ENCODE data around the gene LRRC17. TPM values are rescaled to one million over a fixed set of nuclear protein-coding genes. Genes with fewer than 3 reads are reported as not detected.
"Not testable (repeated sequence)": the region's sequence is repeated elsewhere in the genome, so short reads cannot be mapped to it uniquely, and the experiment has no call there.

The LRRC17 gene
- total RNA-seq, 6 experiments from 2014 or later, result 0.64 to 1.8 (median 1.3) TPM

DNA sequence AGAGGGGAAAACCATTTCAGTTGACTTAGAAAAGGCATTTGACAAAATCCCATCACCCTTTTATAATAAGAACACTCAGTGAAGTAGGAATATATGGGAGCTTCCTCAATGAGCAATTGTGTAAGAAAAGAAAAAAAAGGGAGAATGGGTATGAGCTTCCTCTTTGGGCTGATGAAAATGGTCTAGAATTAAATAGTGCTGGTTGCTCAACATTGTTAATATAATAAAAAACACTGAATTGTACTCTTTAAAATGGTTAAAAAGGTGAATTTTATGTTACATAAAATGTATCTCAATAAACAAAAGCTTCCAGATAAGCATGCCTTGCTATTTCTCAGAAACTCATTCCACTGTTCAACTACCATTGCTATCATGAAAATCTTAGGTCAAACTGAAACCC lies 40.6 kb downstream of the LRRC17 start:
- Histone ChIP-seq H3K36me3 (no peaks in the 10 kb centered on the region), H3K9me3 (no peaks in the 10 kb centered on the region), H3K4me1 (no peaks in the 10 kb centered on the region), H3K4me3 (no peak overlapping the region), H3K27me3 (no peaks in the 10 kb centered on the region), H3K27ac (no peak overlapping the region)
- ATAC-seq (no peak), DNase-seq (no peak)
- no peak for TF ChIP-seq POLR2A (IDR thresholded peaks at IDR 0.05)
- TF ChIP-seq, protein P1, sequence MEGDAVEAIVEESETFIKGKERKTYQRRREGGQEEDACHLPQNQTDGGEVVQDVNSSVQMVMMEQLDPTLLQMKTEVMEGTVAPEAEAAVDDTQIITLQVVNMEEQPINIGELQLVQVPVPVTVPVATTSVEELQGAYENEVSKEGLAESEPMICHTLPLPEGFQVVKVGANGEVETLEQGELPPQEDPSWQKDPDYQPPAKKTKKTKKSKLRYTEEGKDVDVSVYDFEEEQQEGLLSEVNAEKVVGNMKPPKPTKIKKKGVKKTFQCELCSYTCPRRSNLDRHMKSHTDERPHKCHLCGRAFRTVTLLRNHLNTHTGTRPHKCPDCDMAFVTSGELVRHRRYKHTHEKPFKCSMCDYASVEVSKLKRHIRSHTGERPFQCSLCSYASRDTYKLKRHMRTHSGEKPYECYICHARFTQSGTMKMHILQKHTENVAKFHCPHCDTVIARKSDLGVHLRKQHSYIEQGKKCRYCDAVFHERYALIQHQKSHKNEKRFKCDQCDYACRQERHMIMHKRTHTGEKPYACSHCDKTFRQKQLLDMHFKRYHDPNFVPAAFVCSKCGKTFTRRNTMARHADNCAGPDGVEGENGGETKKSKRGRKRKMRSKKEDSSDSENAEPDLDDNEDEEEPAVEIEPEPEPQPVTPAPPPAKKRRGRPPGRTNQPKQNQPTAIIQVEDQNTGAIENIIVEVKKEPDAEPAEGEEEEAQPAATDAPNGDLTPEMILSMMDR (IDR thresholded peaks at IDR 0.05), result no peak
- intact Hi-C loops (cut with DNase I), result no loop called here

DNA sequence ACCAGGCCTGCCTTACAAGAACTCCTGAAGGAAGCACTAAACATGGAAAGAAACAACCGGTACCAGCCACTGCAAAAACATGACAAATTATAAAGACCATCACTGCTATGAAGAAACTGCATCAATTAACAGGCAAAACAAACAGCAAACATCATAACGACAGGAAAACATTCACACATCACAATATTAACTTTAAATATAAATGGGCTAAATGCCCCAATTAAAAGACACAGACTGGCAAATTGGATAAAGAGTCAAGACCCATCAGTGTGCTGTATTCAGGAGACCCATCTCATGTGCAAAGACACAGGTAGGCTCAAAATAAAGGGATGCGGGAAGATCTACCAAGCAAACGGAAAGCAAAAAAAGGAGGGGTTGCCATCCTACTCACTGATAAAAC lies 41.6 kb downstream of the LRRC17 start:
- ATAC-seq, H3K36me3 ChIP-seq: not testable (repeated sequence)

DNA sequence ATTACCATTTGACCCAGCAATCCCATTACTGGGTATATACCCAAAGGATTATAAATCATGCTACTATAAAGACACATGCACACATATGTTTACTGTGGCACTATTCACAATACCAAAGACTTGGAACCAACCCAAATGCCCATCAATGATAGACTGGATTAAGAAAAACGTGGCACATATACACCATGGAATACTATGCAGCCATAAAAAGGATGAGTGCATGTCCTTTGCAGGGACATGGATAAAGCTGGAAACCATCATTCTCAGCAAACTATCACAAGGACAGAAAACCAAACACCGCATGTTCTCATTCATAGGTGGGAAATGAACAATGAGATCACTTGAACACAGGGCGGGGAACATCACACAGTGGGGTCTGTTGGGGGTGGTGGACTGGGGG lies 45.2 kb downstream of the LRRC17 start:
- H3K36me3 ChIP-seq; H3K4me1 ChIP-seq; ATAC-seq; DNase-seq; H3K4me3 ChIP-seq; H3K9me3 ChIP-seq; intact Hi-C loops (cut with DNase I); H3K27me3 ChIP-seq; H3K27ac ChIP-seq: not testable (repeated sequence)
- 72% methylated on average over 3 of the region's 3 CpGs for WGBS (ENCODE audit: insufficient coverage, low coverage, low lambda C conversion rate, missing lambda C conversion rate)

More for the DNA sequence above, 41.6 kb downstream of the LRRC17 start:
- intact Hi-C loops (cut with DNase I); H3K4me1 ChIP-seq; H3K27ac ChIP-seq; H3K9me3 ChIP-seq; DNase-seq; H3K4me3 ChIP-seq; H3K27me3 ChIP-seq: not testable (repeated sequence)
- 81% methylated on average over 4 of the region's 4 CpGs for WGBS (ENCODE audit: insufficient coverage, low coverage, low lambda C conversion rate, missing lambda C conversion rate)

DNA sequence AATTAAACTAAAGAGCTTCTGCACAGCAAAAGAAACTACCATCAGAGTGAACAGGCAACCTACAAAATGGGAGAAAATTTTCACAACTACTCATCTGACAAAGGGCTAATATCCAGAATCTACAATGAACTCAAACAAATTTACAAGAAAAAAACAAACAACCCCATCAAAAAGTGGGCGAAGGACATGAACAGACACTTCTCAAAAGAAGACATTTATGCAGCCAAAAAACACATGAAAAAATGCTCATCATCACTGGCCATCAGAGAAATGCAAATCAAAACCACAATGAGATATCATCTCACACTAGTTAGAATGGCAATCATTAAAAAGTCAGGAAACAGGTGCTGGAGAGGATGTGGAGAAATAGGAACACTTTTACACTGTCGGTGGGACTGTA lies 49.2 kb downstream of the LRRC17 start:
- H3K27ac ChIP-seq; H3K27me3 ChIP-seq; ATAC-seq; intact Hi-C loops (cut with DNase I); H3K9me3 ChIP-seq; H3K4me1 ChIP-seq; H3K4me3 ChIP-seq; DNase-seq; H3K36me3 ChIP-seq: not testable (repeated sequence)
- 100% methylated on average over 1 of the region's 2 CpGs for whole genome bisulfite sequencing (ENCODE audit: insufficient coverage, low coverage, low lambda C conversion rate, missing lambda C conversion rate)

DNA sequence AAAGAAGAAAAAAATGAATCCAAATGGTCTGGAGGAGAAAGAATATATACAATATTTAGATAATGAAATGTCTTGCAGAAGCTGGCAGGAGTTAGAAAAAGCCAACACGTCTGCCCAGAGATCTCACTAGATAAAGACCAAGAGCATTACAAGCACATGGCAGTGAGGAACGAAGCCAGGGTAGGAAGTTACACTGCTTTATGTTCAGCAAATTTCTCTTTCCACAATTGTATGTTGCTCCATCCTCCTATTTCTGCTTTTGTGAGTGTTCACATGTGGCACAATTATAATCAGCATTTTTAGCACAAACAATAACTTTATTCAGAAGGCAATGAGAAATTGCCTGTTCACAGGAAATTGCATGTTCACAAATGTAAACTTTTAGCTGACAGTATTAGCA lies 53.7 kb downstream of the LRRC17 start:
- TF ChIP-seq POLR2A (IDR thresholded peaks at IDR 0.05), result no peak
- TF ChIP-seq, protein P1 (IDR thresholded peaks at IDR 0.05), result no peak
- no peak overlapping the region for H3K4me3 ChIP-seq
- H3K36me3 ChIP-seq, result no peaks in the 10 kb centered on the region
- no peak for DNase-seq
- no peak for ATAC-seq
- intact Hi-C loops (cut with DNase I), result no loop called here
- no peaks in the 10 kb centered on the region for H3K9me3 ChIP-seq
- H3K27ac ChIP-seq, result no peak overlapping the region
- no peaks in the 10 kb centered on the region for H3K27me3 ChIP-seq
- 44% methylated on average over 2 of the region's 2 CpGs for WGBS (ENCODE audit: insufficient coverage, low coverage, low lambda C conversion rate, missing lambda C conversion rate)
- H3K4me1 ChIP-seq, result no peaks in the 10 kb centered on the region

DNA sequence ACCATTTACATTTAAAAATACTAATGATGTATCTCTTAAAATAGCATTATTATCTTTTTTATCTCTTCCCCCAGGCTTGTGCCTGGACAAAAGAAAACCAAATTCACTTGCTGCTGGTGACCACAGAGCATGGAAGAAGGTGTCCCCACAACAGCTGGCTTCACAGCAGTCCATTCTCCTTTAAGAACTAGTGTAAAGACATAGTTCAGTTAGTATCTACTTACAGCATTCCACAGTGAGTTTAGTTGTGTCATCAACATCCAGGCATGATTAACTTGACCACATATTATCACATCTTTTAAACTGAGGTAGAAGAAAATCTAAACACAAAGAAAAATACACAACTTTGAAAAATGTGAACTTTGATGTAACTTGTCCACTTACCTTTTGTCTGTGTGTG lies 55.0 kb downstream of the LRRC17 start:
- no peaks in the 10 kb centered on the region for H3K9me3 ChIP-seq
- intact Hi-C loops (cut with DNase I), result no loop called here
- no peak for ATAC-seq
- DNase-seq, result no peak
- no peaks in the 10 kb centered on the region for H3K36me3 ChIP-seq
- TF ChIP-seq, protein P1 (IDR thresholded peaks at IDR 0.05), result no peak
- no peak for TF ChIP-seq POLR2A (IDR thresholded peaks at IDR 0.05)
- no peak overlapping the region for H3K27ac ChIP-seq
- no peaks in the 10 kb centered on the region for H3K27me3 ChIP-seq
- no peak overlapping the region for H3K4me3 ChIP-seq
- H3K4me1 ChIP-seq, result no peaks in the 10 kb centered on the region

Measured in right lobe of liver (tissue), 6 donors.